MM.1S (cell line): ENCODE data around the gene FOXP1.

Source experiments
- DNase-seq: peaks from one replicate; pipeline ENCODE4 v3.0.0-alpha.2; 2015
- H2AFZ ChIP-seq: fragments of 300-600 bp; sonication (generic); 2 replicates; pipeline ENCODE4 v1.6.0; 2016; ENCODE audit warnings: antibody characterized with exemption, low read length
- H3F3A ChIP-seq: fragments of 300-600 bp; sonication (generic); 2 replicates; pipeline ENCODE4 v1.6.1; 2016; ENCODE audit warnings: mild to moderate bottlenecking, antibody characterized with exemption, low read length, moderate library complexity, mixed read lengths; ENCODE audit not compliant: insufficient read depth
- H3K27ac ChIP-seq: fragments of 300-600 bp; sonication (generic); 2 replicates; pipeline ENCODE4 v1.5.1; 2016; ENCODE audit warnings: mild to moderate bottlenecking, low read length
- H3K27me3 ChIP-seq: fragments of 300-600 bp; sonication (generic); replicated peaks from 2 replicates; pipeline ENCODE4 v1.6.0; 2016; ENCODE audit warnings: low read length; ENCODE audit not compliant: insufficient read depth
- H3K36me3 ChIP-seq: fragments of 300-600 bp; sonication (generic); replicated peaks from 2 replicates; pipeline ENCODE4 v1.6.1; 2016; ENCODE audit warnings: mild to moderate bottlenecking, low read length, mixed read lengths; ENCODE audit not compliant: insufficient read depth
- H3K4me1 ChIP-seq: fragments of 300-600 bp; sonication (generic); 2 replicates; pipeline ENCODE4 v1.6.1; 2016; ENCODE audit warnings: low read length, mixed read lengths
- H3K4me2 ChIP-seq: fragments of 300-600 bp; sonication (generic); 2 replicates; pipeline ENCODE4 v1.6.0; 2016; ENCODE audit warnings: low read depth, low read length
- H3K4me3 ChIP-seq: fragments of 300-600 bp; sonication (generic); 2 replicates; pipeline ENCODE4 v1.5.1; 2016; ENCODE audit warnings: low read length, mixed read lengths
- H3K79me2 ChIP-seq: fragments of 300-600 bp; sonication (generic); 2 replicates; pipeline ENCODE4 v1.6.1; 2016; ENCODE audit warnings: mixed run types, low read length, mixed read lengths
- H3K9ac ChIP-seq: fragments of 300-600 bp; sonication (generic); 2 replicates; pipeline ENCODE4 v1.6.1; 2016; ENCODE audit warnings: low read length, mixed read lengths
- H3K9me2 ChIP-seq: fragments of 300-600 bp; sonication (generic); replicated peaks from 2 replicates; pipeline ENCODE4 v1.6.1; 2016; ENCODE audit warnings: mild to moderate bottlenecking, low read length, mixed read lengths; ENCODE audit not compliant: insufficient read depth
- H3K9me3 ChIP-seq: fragments of 300-600 bp; sonication (generic); replicated peaks from 2 replicates; pipeline ENCODE4 v1.6.1; 2016; ENCODE audit warnings: mild to moderate bottlenecking, low read length, mixed read lengths; ENCODE audit not compliant: insufficient read depth
- H4K20me1 ChIP-seq: fragments of 300-600 bp; sonication (generic); 2 replicates; pipeline ENCODE4 v1.6.1; 2016; ENCODE audit warnings: mild to moderate bottlenecking, low read length, moderate library complexity, mixed read lengths; ENCODE audit not compliant: insufficient read depth
- EZH2 ChIP-seq: fragments of 300-600 bp; sonication (generic); optimal IDR thresholded peaks from 2 replicates; pipeline ENCODE3; 2017; ENCODE audit warnings: low read depth, mild to moderate bottlenecking, antibody characterized with exemption, low read length, mixed read lengths
- EZH2phosphoT487 ChIP-seq: fragments of 300-600 bp; sonication (generic); IDR thresholded peaks from 2 replicates; pipeline ENCODE4 v1.6.1; 2018; ENCODE audit warnings: antibody characterized with exemption, low read length
- TF ChIP-seq, protein P1 (sequence below): fragments of 300-600 bp; sonication (generic); IDR thresholded peaks from 2 replicates; pipeline ENCODE4 v1.5.1; 2016; ENCODE audit warnings: antibody characterized with exemption, low read length, mixed read lengths

Gene FOXP1

DNA sequence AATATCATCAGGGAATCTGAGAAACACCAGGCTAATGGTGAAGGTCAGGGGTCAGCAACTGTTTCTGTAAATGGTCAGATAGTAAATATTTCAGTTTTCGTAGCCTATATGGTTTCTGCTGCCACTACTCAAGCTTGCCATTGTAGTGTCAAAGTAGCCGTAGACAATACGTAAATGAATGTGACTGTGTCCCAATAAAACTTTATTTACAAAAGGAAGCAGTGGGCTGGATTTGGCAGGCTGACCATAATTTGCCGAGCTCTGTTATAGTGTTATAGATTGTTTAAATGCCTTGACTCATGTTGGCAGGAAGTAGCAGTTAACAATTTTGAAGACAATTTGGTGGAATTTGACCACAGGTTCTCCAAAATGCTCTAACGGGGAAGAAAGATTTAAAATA is 548.2 kb downstream of the FOXP1 start:
- H3K27me3 ChIP-seq = no peaks in the 10 kb centered on the region
- DNase-seq = no peak
- no peaks in the 10 kb centered on the region for H3K9me2 ChIP-seq
- H3K27ac ChIP-seq = no peak overlapping the region
- H3K4me1 ChIP-seq = peaks cover 18% of the 10 kb centered on the region
- H3F3A ChIP-seq = peaks cover 15% of the 10 kb centered on the region
- peaks cover 78% of the 10 kb centered on the region for H3K79me2 ChIP-seq
- no peak overlapping the region for H3K9ac ChIP-seq
- TF ChIP-seq EZH2phosphoT487 (no peak), EZH2 (no peak)
- TF ChIP-seq, protein P1, sequence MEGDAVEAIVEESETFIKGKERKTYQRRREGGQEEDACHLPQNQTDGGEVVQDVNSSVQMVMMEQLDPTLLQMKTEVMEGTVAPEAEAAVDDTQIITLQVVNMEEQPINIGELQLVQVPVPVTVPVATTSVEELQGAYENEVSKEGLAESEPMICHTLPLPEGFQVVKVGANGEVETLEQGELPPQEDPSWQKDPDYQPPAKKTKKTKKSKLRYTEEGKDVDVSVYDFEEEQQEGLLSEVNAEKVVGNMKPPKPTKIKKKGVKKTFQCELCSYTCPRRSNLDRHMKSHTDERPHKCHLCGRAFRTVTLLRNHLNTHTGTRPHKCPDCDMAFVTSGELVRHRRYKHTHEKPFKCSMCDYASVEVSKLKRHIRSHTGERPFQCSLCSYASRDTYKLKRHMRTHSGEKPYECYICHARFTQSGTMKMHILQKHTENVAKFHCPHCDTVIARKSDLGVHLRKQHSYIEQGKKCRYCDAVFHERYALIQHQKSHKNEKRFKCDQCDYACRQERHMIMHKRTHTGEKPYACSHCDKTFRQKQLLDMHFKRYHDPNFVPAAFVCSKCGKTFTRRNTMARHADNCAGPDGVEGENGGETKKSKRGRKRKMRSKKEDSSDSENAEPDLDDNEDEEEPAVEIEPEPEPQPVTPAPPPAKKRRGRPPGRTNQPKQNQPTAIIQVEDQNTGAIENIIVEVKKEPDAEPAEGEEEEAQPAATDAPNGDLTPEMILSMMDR = no peak
- H3K9me3 ChIP-seq = no peaks in the 10 kb centered on the region
- H3K4me2 ChIP-seq = no peak overlapping the region
- H3K36me3 ChIP-seq = 0 out of 2 replicates have a peak, but pooled peaks cover 4% of the 10 kb centered on the region
- no peak overlapping the region for H3K4me3 ChIP-seq
- H2AFZ ChIP-seq = no peak overlapping the region
- H4K20me1 ChIP-seq = no peaks in the 10 kb centered on the region

DNA sequence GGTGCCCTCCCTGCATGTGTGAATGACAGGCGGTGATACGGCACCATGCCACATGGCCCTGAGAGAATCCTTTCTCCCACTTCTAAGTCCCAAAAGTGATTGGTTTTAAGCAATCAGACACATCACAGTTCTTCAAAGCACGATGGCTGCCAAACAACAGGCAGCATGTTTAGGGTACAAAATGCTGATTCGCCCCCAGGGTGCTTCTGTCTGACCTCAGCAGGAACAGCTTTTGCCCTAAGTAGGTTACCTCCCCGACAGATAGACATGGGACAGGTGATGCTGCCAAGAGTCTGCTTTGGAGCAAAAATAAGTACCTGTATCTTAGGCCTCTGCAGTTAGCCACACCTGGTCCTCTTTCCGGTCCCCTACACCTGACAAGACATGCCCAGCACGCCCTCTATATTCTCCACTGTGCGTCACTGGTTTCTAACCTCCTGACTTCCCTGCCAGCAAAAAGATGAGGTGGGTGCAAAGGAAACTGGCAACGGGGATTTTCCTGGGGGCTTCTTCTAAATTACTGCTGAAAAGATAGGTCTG is 549.8 kb downstream of the FOXP1 start:
- Histone ChIP-seq H3K9me3 (no peaks in the 10 kb centered on the region), H3K9me2 (no peaks in the 10 kb centered on the region), H3K79me2 (peaks cover 84% of the 10 kb centered on the region), H3K36me3 (0 out of 2 replicates have a peak, but pooled peaks cover 4% of the 10 kb centered on the region), H3K4me1 (peaks cover 6% of the 10 kb centered on the region), H3K4me2 (no peak overlapping the region), H3K9ac (no peak overlapping the region), H3F3A (peaks cover under 1% of the 10 kb centered on the region; the same call in 1 of the 2 replicates), H3K27ac (no peak overlapping the region), H2AFZ (no peak overlapping the region), H4K20me1 (no peaks in the 10 kb centered on the region), H3K4me3 (no peak overlapping the region), H3K27me3 (no peaks in the 10 kb centered on the region)
- DNase-seq = no peak
- TF ChIP-seq EZH2phosphoT487 (no peak), EZH2 (no peak)
- TF ChIP-seq, protein P1 = no peak

DNA sequence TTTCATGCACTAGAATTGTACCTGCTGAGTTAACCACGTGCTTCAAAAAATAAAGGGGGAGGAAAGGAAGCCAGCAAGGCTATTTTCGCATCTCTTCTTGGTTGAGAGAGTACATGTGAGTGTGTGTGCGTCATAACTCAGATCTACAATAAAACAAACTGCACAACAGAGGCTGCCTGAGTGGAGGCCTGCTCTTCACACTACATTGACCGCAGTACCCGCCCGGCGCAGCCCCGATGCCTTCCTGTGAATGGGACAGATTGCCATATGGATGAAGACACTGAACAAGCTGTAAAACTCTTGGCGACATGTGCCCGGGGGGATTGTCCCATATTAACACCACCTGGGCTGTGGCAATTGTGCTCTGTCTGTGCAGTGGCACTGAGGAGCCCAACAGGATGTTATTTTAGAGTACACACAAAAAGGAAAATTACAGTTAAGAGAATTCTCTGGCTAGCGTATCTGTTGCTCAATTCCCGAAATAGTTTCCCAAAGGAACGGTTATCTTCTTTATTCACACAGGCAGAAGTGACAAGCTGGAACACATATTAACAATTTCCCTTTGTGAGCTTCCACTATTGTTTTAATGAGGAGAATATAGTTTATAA is 551.5 kb downstream of the FOXP1 start:
- H3K4me2 ChIP-seq = no peak overlapping the region
- TF ChIP-seq EZH2 (no peak), EZH2phosphoT487 (no peak)
- TF ChIP-seq, protein P1 = no peak
- no peak for DNase-seq
- no peaks in the 10 kb centered on the region for H3K4me1 ChIP-seq
- 0 out of 2 replicates have a peak, but pooled peaks cover 4% of the 10 kb centered on the region for H3K36me3 ChIP-seq
- H3K9me2 ChIP-seq = no peaks in the 10 kb centered on the region
- peaks cover 71% of the 10 kb centered on the region for H3K79me2 ChIP-seq
- no peaks in the 10 kb centered on the region for H3F3A ChIP-seq
- H3K9ac ChIP-seq = no peak overlapping the region
- no peak overlapping the region for H2AFZ ChIP-seq
- no peaks in the 10 kb centered on the region for H4K20me1 ChIP-seq
- no peaks in the 10 kb centered on the region for H3K9me3 ChIP-seq
- no peak overlapping the region for H3K4me3 ChIP-seq
- H3K27me3 ChIP-seq = no peaks in the 10 kb centered on the region
- H3K27ac ChIP-seq = no peak overlapping the region
